Measurements from ENCODE around the gene RAI1.

RAI1 gene

DNA sequence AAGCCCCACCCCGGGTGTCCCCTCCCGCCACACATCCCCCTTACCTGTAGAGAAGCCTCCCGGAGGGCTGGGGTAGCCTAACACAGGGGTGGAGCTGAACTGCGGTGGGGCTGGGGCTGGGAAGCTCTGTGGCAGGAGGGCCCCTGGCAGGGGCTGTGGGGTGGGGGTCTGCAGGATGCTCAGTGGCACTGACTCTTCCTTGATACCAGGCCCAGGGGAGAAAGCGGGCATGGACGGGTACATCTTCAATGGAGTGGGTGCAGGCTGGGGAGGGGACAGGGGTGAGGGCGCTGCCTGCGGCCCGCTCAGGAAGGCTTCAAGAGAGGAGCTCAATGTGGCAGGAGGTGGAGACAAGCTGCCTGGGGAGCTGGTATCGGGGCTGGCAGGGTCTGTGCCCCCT is 138.8 kb downstream of the RAI1 start:
- no peak for DNase-seq

DNA sequence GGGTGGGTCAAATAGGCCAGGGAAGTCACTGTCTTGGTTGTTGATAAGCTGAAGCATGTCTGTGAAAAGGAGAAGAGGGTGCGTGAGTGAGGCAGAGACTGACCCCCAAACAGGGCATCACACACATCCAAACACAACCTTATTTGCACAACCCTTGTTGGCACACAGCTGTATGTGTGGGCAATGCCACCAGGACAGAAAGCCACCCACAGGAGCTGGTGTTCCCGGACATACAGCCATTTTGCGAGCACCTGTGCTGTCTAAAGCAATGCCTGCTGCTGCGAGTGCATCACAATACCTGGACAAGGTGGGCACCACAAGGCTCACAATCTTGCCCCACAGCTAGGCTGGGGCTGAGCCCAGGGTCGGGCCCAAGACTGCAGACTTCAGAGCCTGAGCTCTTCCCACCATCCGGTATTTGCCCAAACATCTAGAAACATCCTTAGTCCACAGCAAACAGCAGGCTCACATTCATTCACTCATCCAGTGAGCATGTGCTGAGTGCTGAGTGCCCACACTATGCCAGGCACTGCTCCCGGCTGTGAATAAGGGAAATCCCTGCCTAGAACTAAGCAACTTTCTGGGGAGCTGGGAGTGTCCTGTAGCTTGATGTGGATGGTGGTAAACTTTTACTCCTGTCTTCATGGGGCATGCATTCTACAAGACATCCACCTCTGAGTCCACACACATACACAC is 139.4 kb downstream of the RAI1 start:
- DNase-seq, result no peak

DNA sequence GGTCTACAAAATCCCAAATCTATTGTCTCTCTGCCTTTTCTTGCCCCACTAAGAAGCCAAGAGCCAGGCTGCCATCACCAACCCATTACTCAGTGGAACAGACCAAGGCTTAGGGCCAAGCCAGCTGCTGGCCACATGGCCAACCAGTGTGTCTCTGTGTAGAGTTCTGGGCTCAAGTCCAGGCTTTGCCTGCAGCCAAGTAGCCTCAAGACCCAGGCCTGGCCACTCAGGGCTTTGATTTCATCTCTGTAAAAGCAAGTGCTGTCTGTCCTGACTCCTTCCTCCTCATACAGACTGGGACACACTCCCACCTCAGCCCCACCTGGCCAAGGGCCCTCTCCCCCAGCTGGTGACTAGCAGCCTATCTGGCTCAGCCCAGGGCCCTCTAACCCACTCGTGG is 140.9 kb downstream of the RAI1 start:
- no peak for DNase-seq

DNA sequence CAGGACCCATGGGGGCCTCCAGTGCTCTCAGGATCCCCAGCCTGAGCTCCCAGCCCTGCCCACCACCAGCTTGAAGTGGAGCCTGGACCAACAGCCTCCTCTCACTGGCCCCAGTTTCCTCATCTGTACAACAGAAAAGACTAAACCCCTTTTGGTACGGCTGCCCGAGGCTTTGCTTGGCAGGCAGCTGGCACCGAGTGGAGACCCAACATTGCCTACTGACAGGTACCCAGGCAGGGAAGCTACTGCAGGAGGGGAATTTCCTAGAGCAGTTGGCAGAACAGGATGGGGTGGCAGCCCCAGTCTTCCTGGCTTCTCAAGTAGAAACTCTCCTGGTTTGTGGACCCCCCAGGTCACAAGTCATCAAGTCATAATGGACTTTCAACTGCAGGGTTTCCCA is 141.4 kb downstream of the RAI1 start:
- no peak for DNase-seq

DNA sequence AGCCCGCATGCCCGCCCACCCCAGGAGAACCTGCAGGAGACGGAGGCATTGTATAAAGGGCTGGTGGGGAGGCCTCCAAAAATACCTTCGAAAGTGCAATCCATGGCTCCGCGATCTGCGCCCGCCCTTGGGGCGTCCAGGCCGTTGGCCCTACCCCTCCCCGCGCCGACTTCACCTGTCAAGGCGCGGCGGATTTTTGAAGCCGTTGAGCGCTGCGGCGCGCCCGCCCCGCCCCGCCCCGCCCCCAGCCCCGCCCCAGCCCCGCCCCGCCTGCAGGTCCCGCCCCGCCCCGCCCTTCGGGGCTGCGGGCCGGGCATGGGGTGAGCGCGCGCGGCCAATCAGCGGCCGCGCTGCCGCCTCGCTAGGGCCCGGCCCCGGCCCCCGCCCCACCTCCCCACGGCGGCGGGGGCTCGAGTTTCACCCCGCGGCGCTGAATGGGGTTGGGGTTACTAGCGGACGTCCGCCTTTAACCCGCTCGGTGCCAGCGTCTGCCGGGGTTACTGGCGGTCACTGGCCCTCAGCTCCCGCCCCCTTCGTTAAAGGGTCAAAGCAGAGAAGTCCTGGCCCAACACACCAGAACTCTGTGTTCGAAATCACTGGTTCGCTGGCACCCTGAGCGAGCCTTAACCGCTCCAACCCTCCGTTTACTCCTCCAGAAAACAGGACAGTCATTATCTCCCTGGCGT is 142.3 kb downstream of the RAI1 start:
- DNase-seq, result peak; percentile 82 to 94 (median 89)

DNA sequence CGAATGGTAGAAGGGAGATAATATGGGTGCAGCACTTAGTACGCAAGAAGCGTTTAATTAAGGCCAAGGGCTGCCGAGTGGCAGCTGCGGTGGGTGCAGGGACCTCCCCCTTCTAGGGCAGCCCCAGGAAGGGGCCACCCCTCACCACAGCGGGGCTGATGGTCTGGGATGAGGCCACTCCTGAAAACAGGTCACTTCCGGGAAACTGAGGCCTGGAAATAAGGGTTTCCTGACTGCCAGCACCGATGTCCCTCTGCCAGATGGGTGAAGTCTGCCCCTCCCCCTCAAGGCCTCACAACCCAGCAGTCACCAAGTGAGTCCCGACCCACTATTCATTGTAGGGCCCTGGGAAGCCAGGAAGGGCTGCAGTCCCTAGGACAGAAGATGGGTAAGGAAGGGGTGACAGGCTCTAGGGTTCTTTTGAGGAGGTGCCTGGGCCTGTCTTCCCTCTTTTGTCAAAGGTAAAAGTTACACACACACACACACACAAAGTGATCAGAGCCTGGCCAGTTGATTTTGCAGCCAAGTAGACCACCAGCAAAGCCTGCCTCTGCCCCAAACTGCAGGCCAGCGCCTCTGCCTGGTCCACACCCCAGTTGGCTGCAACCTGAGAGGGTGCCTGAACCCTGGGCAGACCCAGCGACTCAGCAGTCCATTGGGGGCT is 143.0 kb downstream of the RAI1 start:
- DNase-seq, result no peak

DNA sequence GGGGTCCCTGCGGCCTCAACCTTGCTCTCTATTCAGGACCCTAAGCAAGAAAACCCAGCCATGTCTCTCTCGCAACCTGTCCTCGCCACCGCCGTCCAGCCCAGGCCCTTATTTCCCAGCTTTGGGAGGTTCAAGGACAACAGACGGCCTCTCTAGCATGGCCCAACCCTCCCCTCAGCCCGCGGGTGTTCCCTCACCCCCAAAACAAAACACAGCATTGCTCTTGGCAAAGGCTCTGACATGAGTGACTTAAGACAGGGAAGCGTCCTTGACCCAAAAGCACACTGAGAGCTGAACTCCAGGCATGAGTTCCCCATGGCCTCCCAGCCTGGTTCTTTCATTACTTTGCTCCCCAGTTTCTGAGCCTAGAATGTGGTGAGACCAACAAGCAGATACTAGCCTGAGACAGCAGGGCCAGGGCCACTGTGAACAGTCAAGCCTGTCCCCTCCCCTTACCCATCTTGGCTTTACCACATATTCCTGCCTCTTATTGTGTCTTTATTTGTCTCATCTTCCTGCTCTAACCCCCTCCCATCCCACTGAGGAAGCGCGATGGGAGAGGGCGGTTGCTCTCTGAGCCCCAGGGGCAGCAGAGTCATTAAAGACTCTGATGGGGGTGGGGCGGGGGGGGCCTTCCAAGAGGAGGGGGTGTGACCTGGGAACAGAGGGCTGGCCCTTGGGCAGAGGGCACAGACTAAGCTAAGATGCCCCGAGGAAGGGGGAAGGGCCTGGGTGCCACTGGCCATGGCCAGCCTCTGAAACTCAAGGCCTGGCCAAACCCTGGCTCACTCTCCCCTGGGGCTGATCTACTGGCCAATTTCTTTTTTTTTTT is 143.7 kb downstream of the RAI1 start:
- DNase-seq, result peak in 1 of 3 experiments; percentile 6

DNA sequence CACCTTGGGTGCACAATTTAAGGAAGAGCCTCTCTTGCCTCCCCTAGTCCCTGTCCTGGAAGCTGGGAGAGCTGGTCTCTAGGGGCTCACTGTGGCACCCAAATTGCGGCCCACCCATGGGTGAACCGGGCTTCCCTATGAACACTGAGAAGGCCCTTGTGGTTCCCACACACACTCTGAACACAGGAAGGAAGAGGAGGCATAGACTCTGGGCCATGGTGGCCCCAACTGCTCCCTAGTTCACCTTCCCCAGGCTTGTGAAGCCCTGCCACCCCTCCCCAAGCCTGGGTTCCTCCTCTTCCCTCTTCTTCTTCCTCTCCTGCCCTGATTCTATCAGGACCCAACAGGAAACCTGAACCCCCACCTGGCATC is 145.1 kb downstream of the RAI1 start:
- DNase-seq, result no peak

DNA sequence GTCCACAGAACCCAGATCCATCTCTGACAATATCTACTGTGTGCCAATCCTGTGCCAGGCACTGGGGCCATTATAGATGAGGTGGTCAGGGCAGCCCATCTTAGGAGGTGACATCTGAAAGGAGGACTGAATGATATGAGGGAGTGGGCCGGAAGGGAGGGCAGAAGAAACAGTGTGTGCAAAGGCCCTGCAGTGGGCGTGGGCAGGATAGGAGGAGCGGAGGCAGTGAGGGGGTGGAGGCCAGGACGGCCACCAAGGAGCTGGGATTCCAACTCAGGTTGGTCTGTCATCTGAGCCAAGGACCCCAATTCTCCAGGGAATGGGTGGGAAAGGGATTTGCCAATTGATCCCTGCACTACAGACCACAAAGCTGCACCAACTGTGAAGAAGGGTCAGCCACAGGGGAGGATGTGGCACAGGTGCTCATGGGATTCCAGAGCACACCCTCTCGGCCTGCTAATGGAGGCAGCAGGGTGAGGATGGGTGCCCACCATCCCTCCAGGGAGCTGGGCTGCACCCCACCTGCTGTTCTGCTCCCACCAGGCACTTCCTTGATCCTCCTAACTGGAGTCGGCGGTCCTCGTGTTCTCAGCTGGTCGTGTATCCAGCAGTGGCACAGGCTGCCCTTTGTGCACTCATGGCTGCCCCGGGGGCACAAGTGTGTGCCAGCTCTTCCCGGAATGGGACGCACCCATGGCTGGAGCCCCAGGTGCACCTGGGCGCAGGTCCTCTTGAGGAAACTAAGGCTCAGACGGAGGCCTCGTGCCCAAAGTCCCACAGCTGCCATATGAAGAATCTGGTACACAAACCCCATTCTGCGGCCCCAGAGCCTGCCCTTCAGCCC is 145.9 kb downstream of the RAI1 start:
- DNase-seq, result no peak

DNA sequence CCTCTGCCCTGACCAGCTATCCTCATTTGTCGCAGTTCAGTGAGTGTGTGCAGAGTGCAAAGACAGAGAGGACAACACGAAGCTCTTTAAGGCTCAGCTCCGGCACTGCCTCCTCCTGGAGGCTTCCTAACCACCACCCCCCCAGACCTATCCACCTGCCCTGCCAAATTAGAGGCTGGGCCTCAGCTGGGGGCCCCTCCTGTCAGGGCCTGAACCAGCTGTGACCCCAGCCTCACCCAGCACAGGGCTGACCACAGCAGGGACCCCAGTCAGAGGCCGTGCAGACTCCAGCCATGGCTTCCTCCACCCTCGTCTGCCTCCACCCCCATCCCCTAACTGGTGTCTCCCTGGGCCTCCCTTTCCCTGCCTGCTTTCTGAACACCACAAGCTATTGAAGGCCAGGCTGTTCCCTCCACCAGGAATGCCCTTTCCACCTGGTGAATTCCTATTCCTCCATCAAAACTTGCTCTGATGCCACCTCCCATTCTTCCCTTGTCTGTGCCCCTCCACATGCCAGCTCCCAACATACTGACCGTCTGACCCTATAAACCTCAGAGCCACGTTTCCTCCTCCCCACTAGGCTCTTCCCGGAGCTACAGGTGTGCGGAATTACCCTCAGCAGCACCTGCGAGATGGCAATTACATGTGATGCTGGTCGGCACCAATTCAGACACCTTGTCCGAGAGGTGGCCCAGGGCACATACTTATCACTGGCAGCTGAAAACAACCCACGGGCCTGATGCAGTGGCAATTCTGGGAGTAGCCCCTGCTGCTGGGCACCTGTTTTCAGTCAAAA is 146.8 kb downstream of the RAI1 start:
- DNase-seq, result peak in 1 of 3 experiments; percentile 33

DNA sequence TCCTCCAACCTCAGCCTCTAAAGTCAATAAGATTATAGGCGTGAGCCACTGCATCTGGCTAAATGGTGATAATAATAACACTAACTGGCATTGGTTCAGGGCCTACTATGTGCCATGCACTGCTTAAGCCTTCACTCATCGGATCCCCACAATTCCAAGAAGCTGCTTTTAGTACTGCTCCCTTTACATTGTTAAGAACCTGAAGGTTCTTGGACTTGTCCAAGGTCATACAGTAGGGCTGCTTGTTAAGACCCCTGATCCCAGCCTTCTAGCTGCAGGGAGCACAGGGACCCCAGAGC is 149.0 kb downstream of the RAI1 start:
- no peak for DNase-seq

DNA sequence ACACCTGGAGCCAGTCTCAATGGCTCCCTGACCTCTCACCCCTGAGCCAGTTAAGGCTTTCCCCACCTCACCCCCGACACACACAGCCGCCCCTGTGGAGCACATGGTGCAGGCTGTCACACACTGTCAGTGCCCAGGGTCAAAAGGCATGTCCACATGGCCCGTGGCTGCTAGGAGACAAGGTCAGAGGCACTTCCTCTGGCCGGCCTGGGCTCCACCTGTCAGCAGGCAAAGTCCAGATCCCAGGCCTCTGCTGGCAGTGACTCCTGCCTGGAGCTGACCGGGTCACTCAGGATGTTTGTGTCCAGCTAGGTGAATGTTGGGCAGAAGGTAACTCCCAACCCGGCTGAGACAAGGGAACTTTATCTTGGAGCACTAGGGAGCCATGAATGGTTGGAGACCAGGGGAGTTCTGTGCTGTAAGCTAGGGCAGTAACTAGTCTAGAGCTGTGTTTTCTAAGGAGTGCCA is 149.5 kb downstream of the RAI1 start:
- DNase-seq, result no peak

DNA sequence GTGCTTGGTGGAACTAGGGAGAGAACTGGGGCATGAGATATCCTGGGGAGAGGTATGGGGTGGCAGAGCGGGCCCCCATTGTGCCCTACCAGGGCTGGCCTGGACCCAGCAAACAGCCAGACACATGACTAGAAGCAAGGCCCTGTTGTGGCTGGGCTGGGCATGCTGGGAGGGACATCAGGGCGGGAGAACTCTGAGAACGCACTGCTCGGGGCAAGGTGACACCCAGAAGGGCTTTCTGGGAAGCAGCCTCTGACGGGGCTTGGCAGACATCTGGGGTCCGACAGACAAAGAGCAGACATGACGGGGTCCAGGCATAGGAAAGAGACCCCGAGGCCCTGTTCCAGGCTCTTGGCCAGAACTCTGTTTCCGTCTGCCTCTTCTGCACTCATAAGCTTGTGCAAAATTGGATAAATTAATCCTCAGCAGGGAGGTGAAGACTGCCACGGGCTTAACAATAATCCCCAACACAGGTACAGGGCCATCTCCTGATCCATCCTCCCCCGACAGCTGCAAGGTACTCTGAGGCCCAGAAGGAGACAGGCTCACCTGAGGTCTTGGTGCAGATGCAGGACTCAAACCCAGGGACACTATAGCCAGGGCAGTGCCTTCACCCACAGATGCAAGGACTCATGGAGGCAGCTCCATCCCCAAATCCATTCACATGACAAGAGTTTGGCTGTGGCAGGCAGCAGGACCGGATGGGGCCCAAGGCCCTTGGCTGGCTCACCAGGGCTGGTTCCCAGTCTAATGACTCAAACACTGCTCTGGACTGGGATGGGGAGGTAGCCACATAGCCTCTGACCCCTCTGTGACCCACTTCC is 150.2 kb downstream of the RAI1 start:
- no peak for DNase-seq

DNA sequence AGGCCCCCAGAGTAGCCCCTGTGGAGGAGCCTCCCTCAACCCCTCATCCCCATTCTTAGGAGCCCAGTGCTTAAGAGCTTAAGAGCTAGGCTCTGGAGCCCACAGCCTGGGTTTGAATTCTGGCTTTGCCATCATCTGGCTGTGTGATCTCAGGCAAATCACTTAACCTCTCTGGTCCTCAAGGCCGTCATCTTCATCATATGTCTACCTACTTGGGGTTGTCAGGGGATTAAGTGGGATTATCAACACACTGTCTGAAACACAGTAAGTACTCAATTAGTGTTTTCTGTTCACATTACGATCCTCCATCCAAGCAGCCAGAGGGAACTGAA is 150.7 kb downstream of the RAI1 start:
- DNase-seq, result no peak

DNA sequence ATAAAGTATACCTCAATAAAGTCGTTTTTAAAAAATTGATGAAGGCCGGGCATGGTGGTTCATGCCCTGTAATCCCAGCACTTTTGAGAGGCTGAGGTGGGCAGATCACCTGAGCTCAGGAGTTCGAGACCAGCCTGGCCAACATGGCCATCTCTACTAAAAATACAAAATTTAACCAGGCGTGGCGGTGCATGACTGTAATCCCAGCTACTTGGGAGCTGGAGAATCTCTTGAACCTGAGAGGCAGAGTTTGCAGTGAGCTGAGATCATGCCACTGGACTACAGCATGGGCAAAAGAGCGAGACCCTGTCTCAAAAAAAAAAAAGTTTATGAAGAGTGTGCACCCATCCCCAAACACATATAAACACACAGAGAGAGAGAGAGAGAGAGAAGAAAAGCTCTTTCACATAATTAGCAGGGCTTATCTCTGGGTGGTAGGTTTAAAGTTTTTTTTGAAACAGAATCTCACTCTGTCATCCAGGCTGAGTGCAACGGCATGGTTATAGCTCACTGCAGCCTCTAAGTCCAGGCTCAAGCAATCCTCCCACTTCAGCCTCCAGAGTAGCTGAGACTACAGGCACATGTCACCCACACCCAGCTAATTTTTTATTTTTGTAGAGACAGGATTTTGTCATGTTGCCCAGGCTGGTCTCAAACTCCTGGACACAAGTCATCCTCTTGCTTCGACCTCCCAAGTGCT is 152.6 kb downstream of the RAI1 start:
- DNase-seq, result no peak

DNA sequence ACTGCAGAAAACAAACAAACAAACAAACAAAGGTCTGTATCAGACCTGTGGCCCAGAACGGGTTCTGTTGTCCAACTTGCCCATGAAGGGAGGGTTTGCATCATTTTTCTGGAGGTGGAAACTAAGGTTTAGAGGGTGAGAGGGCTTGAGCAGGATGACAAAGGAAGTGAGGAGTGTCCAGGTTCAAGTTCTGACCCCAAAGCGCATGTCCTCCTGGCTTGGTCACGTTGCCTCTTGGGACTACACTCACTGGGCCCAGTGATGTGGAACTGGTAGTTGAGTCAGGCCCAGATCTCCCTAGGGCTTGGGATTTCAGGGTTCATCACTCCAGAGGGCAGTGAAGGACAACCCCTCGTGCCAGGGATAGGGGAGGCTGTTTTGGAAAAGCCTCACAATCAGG is 153.7 kb downstream of the RAI1 start:
- no peak for DNase-seq

DNA sequence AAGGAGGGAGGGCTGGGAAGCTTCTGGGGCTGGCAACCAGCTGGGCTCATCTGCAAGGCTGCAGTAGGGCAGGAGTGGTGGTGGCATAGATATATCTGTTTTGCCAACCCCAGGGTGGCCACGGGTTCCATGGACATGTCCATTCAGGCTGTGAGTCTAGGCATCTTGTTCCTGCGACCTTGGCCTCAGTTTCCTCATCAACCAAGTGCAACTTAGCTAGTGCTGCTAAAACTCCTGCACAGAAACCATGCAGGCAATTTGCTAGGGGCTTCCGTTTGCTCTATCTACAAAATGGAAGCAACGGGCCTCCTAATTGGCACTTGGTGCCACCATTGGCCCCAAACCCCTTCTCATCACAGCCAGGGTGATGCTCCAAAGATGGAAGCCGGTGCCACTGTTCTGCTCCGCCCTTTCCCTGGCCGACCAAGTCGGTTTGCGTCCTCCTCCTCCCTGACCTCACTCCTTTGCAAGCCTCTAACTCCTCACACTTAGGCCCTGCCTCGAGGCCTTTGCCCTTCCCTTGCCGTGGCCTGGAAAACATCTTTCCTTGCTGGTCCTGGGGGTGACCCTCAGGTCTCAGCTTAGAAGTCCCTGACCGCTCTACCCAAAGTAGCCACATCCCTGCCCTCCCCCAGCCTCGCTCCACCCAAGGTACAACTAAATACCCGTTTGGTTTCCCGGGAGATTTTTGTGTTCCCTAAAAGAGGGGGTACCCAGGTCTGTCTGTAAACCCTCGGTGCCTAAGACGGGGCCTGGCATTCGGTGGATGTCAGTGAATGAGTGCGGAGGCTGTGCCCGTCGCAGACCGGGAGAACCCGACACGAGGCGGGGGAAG is 154.4 kb downstream of the RAI1 start:
- no peak for DNase-seq

DNA sequence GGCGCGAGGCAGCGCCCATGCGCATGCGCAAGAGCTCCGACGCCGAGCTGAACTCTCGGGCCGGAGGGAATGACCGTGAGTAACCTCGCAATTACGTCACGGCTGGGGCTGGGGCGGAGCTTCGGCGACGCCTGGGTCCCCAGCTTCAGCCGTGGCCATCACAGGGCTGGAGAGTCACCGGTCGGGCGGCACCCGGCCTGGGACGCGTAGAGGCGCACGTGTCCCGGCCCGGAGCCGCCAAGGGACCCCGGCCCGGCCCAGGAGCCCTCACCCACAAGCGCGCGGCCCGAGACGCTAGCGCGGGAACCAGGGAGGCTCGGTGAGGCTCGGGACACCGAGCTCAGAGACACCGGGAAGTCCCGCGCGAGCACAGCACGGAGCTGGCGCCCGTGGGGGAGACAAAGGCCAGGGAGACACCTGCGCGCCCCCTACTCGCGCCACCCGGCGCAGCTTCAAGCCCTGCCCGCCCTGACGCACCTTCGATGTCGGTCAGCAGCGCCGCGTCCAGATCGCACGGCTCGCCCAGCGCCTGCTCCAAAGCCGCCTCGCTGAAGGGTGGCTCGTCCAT is 155.1 kb downstream of the RAI1 start:
- DNase-seq, result peak; percentile 89 to 95 (median 92)
